ENCODE data around the gene ZNF429. TPM values are rescaled to one million over a fixed set of nuclear protein-coding genes. Genes with fewer than 3 reads are reported as not detected.

ZNF429 gene
- total RNA-seq, 1 donor from 2014 or later = 12.7 TPM

DNA sequence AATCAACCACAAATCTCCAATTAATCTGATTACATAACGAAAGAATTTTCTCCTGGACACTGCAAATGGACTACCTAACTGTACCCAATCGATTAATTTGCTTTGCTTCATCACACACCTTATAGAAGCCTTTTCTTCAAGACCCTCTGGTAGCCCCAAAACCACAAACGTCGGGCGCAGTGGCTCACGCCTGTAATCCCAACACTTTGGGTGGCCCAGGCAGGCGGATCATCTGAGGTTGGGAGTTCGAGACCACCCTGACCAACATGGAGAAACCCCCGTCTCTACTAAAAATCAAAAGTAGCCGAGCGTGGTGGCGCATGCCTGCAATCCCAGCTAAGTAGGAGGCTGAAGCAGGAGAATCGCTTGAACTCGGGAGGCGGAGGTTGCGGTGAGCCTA, 42.9 kb upstream of the ZNF429 start:
- no peaks in the 10 kb centered on the region for H3K79me2 ChIP-seq (ENCODE audit: insufficient read depth, low read length)
- no peak overlapping the region for H3K4me2 ChIP-seq (ENCODE audit: low read length)
- no peak overlapping the region for H3K4me3 Mint-ChIP-seq (ENCODE audit: unreplicated experiment)
- no peaks in the 10 kb centered on the region for H4K20me1 ChIP-seq (ENCODE audit: insufficient read depth, low read length)
- no peak overlapping the region for H3K4me3 ChIP-seq (ENCODE audit: insufficient read depth, low read depth, low read length)
- DNase-seq (ENCODE audit: low read depth) (no peak), FAIRE-seq (no peak)
- no peaks in the 10 kb centered on the region for H3K27me3 ChIP-seq (ENCODE audit: insufficient read depth, low read length)
- H3K9me3 Mint-ChIP-seq (ENCODE audit: unreplicated experiment) = peaks cover 11% of the 10 kb centered on the region
- TF ChIP-seq EZH2 (IDR thresholded peaks at IDR 0.05; ENCODE audit: insufficient read depth, low read length) = no peak
- TF ChIP-seq, protein P1, sequence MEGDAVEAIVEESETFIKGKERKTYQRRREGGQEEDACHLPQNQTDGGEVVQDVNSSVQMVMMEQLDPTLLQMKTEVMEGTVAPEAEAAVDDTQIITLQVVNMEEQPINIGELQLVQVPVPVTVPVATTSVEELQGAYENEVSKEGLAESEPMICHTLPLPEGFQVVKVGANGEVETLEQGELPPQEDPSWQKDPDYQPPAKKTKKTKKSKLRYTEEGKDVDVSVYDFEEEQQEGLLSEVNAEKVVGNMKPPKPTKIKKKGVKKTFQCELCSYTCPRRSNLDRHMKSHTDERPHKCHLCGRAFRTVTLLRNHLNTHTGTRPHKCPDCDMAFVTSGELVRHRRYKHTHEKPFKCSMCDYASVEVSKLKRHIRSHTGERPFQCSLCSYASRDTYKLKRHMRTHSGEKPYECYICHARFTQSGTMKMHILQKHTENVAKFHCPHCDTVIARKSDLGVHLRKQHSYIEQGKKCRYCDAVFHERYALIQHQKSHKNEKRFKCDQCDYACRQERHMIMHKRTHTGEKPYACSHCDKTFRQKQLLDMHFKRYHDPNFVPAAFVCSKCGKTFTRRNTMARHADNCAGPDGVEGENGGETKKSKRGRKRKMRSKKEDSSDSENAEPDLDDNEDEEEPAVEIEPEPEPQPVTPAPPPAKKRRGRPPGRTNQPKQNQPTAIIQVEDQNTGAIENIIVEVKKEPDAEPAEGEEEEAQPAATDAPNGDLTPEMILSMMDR (IDR thresholded peaks at IDR 0.05; ENCODE audit: insufficient read depth, low read depth, low read length) = no peak
- H3K4me1 Mint-ChIP-seq (ENCODE audit: low read depth, unreplicated experiment) = no peaks in the 10 kb centered on the region
- no peak overlapping the region for H3K27ac Mint-ChIP-seq (ENCODE audit: unreplicated experiment)
- H2AFZ ChIP-seq (ENCODE audit: low read depth, low read length) = no peak overlapping the region
- no peaks in the 10 kb centered on the region for H3K27me3 Mint-ChIP-seq (ENCODE audit: low read depth, unreplicated experiment)
- no peak overlapping the region for H3K27ac ChIP-seq (ENCODE audit: low read depth, low read length)
- H3K36me3 ChIP-seq (ENCODE audit: insufficient read depth, low read length) = no peaks in the 10 kb centered on the region
- no peaks in the 10 kb centered on the region for H3K4me1 ChIP-seq (ENCODE audit: insufficient read depth, low read length)
- no peaks in the 10 kb centered on the region for H3K36me3 Mint-ChIP-seq (ENCODE audit: low read depth, unreplicated experiment)
- no peak overlapping the region for H3K9ac ChIP-seq (ENCODE audit: low read length)
- H3K9me3 ChIP-seq (ENCODE audit: insufficient read depth, low read depth, low read length) = peaks cover 3% of the 10 kb centered on the region

DNA sequence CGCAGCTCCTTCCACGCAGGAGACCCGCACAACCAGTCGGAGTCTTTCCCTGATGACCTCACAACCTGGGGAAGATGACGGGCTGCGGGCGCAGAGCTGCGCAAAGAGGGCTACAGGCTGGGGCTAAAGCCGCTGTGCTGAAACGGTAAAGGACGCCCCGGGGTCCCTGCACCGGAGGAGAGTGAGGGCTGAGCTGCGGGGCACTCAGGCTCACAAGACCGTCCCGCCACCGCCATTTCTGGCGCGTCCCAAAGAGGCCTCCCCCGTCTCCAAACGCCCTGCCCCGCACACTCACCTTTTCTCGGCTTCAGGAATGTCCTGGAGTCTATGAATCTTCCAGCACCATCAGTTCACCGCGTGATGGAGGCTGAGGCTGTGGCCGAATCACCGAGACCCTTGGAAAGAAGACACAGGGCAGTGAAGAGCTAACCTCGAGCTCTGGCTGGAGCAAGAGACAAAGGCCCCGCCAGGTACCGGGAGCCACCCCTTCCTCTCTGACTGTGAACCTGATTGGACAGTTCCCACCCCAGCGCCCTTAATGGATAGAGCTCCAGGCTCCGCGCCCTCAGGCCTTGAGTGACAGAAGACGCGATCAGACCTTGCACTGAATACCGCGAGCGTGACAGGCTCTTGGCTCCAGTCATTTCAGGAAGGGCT, 41.8 kb upstream of the ZNF429 start:
- Mint-ChIP-seq H3K36me3 (ENCODE audit: low read depth, unreplicated experiment) (no peaks in the 10 kb centered on the region), H3K9me3 (ENCODE audit: unreplicated experiment) (peaks cover 7% of the 10 kb centered on the region), H3K4me3 (ENCODE audit: unreplicated experiment) (peak overlapping the region; percentile 90), H3K4me1 (ENCODE audit: low read depth, unreplicated experiment) (no peaks in the 10 kb centered on the region), H3K27me3 (ENCODE audit: low read depth, unreplicated experiment) (no peaks in the 10 kb centered on the region), H3K27ac (ENCODE audit: unreplicated experiment) (peak overlapping the region; percentile 62)
- peak overlapping the region; percentile 71 for H3K4me2 ChIP-seq (ENCODE audit: low read length)
- no peaks in the 10 kb centered on the region for H3K36me3 ChIP-seq (ENCODE audit: insufficient read depth, low read length)
- H3K9me3 ChIP-seq (ENCODE audit: insufficient read depth, low read depth, low read length) = peaks cover 3% of the 10 kb centered on the region
- H3K27ac ChIP-seq (ENCODE audit: low read depth, low read length) = no peak overlapping the region
- peak overlapping the region; percentile 81 for H2AFZ ChIP-seq (ENCODE audit: low read depth, low read length)
- H4K20me1 ChIP-seq (ENCODE audit: insufficient read depth, low read length) = no peaks in the 10 kb centered on the region
- no peaks in the 10 kb centered on the region for H3K79me2 ChIP-seq (ENCODE audit: insufficient read depth, low read length)
- peak overlapping the region; percentile 28 for H3K4me3 ChIP-seq (ENCODE audit: insufficient read depth, low read depth, low read length)
- H3K4me1 ChIP-seq (ENCODE audit: insufficient read depth, low read length) = no peaks in the 10 kb centered on the region
- DNase-seq (ENCODE audit: low read depth) (peak; percentile 49), FAIRE-seq (no peak)
- no peak for TF ChIP-seq EZH2 (IDR thresholded peaks at IDR 0.05; ENCODE audit: insufficient read depth, low read length)
- TF ChIP-seq, protein P1 (IDR thresholded peaks at IDR 0.05; ENCODE audit: insufficient read depth, low read depth, low read length) = no peak
- H3K27me3 ChIP-seq (ENCODE audit: insufficient read depth, low read length) = no peaks in the 10 kb centered on the region
- peak overlapping the region; percentile 35 for H3K9ac ChIP-seq (ENCODE audit: low read length)

DNA sequence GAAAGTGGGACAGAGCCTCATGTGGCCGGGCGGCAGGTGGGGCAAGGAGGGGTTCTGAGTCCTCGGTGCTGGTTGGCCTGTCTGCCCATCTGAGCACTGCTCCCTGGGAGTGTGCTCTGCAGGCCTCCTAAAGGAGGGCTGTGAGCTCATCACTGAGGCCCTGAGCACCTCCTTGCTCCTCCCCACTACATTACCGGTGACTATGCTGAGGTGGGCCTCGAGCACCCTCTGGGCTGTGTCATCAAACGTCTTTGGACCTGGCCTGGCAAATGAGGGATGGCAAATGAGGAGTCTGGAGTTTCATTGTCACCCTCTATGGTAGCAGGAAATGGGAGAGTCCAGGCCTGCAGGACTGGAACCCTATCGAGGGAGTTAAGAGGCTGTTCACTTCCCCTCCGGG, 38.8 kb upstream of the ZNF429 start:
- Histone ChIP-seq H4K20me1 (ENCODE audit: insufficient read depth, low read length) (no peaks in the 10 kb centered on the region), H3K9ac (ENCODE audit: low read length) (no peak overlapping the region), H3K27me3 (ENCODE audit: insufficient read depth, low read length) (no peaks in the 10 kb centered on the region), H3K9me3 (ENCODE audit: insufficient read depth, low read depth, low read length) (peaks cover 3% of the 10 kb centered on the region), H3K4me2 (ENCODE audit: low read length) (no peak overlapping the region), H3K4me1 (ENCODE audit: insufficient read depth, low read length) (no peaks in the 10 kb centered on the region), H3K4me3 (ENCODE audit: insufficient read depth, low read depth, low read length) (no peak overlapping the region), H3K79me2 (ENCODE audit: insufficient read depth, low read length) (no peaks in the 10 kb centered on the region), H3K36me3 (ENCODE audit: insufficient read depth, low read length) (no peaks in the 10 kb centered on the region), H2AFZ (ENCODE audit: low read depth, low read length) (no peak overlapping the region), H3K27ac (ENCODE audit: low read depth, low read length) (no peak overlapping the region)
- H3K36me3 Mint-ChIP-seq (ENCODE audit: low read depth, unreplicated experiment) = no peaks in the 10 kb centered on the region
- H3K9me3 Mint-ChIP-seq (ENCODE audit: unreplicated experiment) = peaks cover 10% of the 10 kb centered on the region
- no peaks in the 10 kb centered on the region for H3K4me1 Mint-ChIP-seq (ENCODE audit: low read depth, unreplicated experiment)
- no peak overlapping the region for H3K4me3 Mint-ChIP-seq (ENCODE audit: unreplicated experiment)
- no peaks in the 10 kb centered on the region for H3K27me3 Mint-ChIP-seq (ENCODE audit: low read depth, unreplicated experiment)
- H3K27ac Mint-ChIP-seq (ENCODE audit: unreplicated experiment) = no peak overlapping the region
- TF ChIP-seq, protein P1 (IDR thresholded peaks at IDR 0.05; ENCODE audit: insufficient read depth, low read depth, low read length) = no peak
- no peak for TF ChIP-seq EZH2 (IDR thresholded peaks at IDR 0.05; ENCODE audit: insufficient read depth, low read length)
- FAIRE-seq = no peak
- DNase-seq (ENCODE audit: low read depth) = no peak
